B cell (primary cell): ENCODE measurements around the gene DSG4. TPM values are rescaled to one million over a fixed set of nuclear protein-coding genes. Genes with fewer than 3 reads are reported as not detected.

Experiments used
- ATAC-seq: fragments of 200-7000 bp; cut with Tn5 transposase; one replicate; pipeline ENCODE4 v1.10.0; 2021; ENCODE audit warnings: low read depth, mild to moderate bottlenecking, moderate number of reproducible peaks, moderate library complexity
- CTCF ChIA-PET: fragments of 350-600 bp; sonication (Branson Sonifier 250); formaldehyde crosslinking; loops from one replicate; lab custom pipeline; 2021; ENCODE audit warnings: antibody characterized with exemption, inconsistent platforms; lab: Charles Lee
- POLR2A ChIA-PET: fragments of 350-600 bp; sonication (Branson Sonifier 250); formaldehyde crosslinking; loops from one replicate; lab custom pipeline; 2021; ENCODE audit warnings: antibody characterized with exemption; lab: Charles Lee
- DNase-seq: peaks from one replicate; pipeline ENCODE4 v3.0.0; 2013
- H2AFZ ChIP-seq: 2 replicates; pipeline ENCODE4 v1.6.1; 2012; ENCODE audit warnings: mild to moderate bottlenecking, low read depth, low read length; ENCODE audit not compliant: insufficient read depth, poor library complexity, severe bottlenecking
- H3K27ac ChIP-seq, 2 donors: 1 replicate in 1 of 2; 2 replicates in 1 of 2; pipeline ENCODE4 v1.5.1; 2012 to 2013; ENCODE audit warnings: low read length in 2 of 2, mild to moderate bottlenecking in 2 of 2, moderate library complexity in 1 of 2
- H3K27me3 ChIP-seq, 4 experiments: fragments of 200-600 bp in 1 of 4; sonication (generic) in 1 of 4; replicated peaks in 1 of 4; 1 replicate in 2 of 4; 2 replicates in 2 of 4; pipeline versions ENCODE4 v1.6.1 to v1.7.0; 2013 to 2016; ENCODE audit warnings: low read length in 3 of 4, mild to moderate bottlenecking in 2 of 4, mixed read lengths in 1 of 4, moderate library complexity in 1 of 4; ENCODE audit not compliant: insufficient read depth in 4 of 4, control insufficient read depth in 3 of 4; ENCODE audit errors: control extremely low read depth in 1 of 4
- H3K36me3 ChIP-seq, 2 experiments: replicated peaks in 1 of 2; 1 replicate in 1 of 2; 2 replicates in 1 of 2; pipeline versions ENCODE4 v1.6.1 to v1.7.1; 2013; ENCODE audit warnings: low read length in 1 of 2; ENCODE audit not compliant: insufficient read depth in 2 of 2, control insufficient read depth in 1 of 2; ENCODE audit errors: control extremely low read depth in 1 of 2, extremely low read depth in 1 of 2
- H3K4me1 ChIP-seq, 2 donors: fragments of 200-600 bp in 1 of 2; sonication (generic) in 1 of 2; 1 replicate in 1 of 2; 2 replicates in 1 of 2; pipeline versions ENCODE4 v1.5.1 to v1.6.1; 2013 to 2017; ENCODE audit warnings: low read length in 2 of 2; ENCODE audit not compliant: control insufficient read depth in 2 of 2, insufficient read depth in 2 of 2
- H3K4me2 ChIP-seq: replicated peaks from 2 replicates; pipeline ENCODE3; 2012; ENCODE audit warnings: mild to moderate bottlenecking, low read depth, low read length; ENCODE audit not compliant: poor library complexity, severe bottlenecking
- H3K4me3 ChIP-seq, 5 experiments: fragments of 200-600 bp in 1 of 5; sonication (generic) in 1 of 5; 1 replicate in 3 of 5; 2 replicates in 2 of 5; pipeline versions ENCODE4 v1.5.1 to v1.7.0; 2011 to 2016; ENCODE audit warnings: low read length in 4 of 5, mild to moderate bottlenecking in 4 of 5, low read depth in 2 of 5, control low read depth in 1 of 5, moderate library complexity in 1 of 5; ENCODE audit not compliant: insufficient read depth in 1 of 5; ENCODE audit errors: control extremely low read depth in 1 of 5, extremely low read depth in 1 of 5
- H3K79me2 ChIP-seq: fragments of 200-600 bp; sonication (generic); one replicate; pipeline ENCODE4 v1.6.0; 2016; ENCODE audit warnings: low read length; ENCODE audit not compliant: control insufficient read depth, insufficient read depth
- H3K9ac ChIP-seq: fragments of 200-600 bp; sonication (generic); 2 replicates; pipeline ENCODE4 v1.6.1; 2017; ENCODE audit warnings: mild to moderate bottlenecking, low read length, moderate library complexity
- H3K9me3 ChIP-seq, 3 donors: one replicate each; pipeline versions ENCODE4 v1.6.1 to v1.7.1; 2013; ENCODE audit warnings: low read length in 2 of 3; ENCODE audit not compliant: control insufficient read depth in 2 of 3, insufficient read depth in 1 of 3; ENCODE audit errors: control extremely low read depth in 1 of 3
- H4K20me1 ChIP-seq: 2 replicates; pipeline ENCODE4 v1.6.0; 2012; ENCODE audit warnings: mild to moderate bottlenecking, low read length; ENCODE audit not compliant: insufficient read depth, control insufficient read depth, poor library complexity, severe bottlenecking
- H3K27ac Mint-ChIP-seq: one replicate; pipeline ENCODE4 v1.8.0; 2021; ENCODE audit warnings: mixed read lengths
- H3K27me3 Mint-ChIP-seq: one replicate; pipeline ENCODE4 v1.8.0; 2021; ENCODE audit warnings: mixed read lengths
- H3K4me1 Mint-ChIP-seq: one replicate; pipeline ENCODE4 v1.8.0; 2021; ENCODE audit warnings: mixed read lengths
- H3K4me3 Mint-ChIP-seq: one replicate; pipeline ENCODE4 v1.8.0; 2021; ENCODE audit warnings: mixed read lengths
- H3K9me3 Mint-ChIP-seq: one replicate; pipeline ENCODE4 v1.8.0; 2022; ENCODE audit warnings: mixed read lengths; ENCODE audit not compliant: insufficient read depth
- CTCF ChIP-seq: fragments of 200-600 bp; IDR thresholded peaks from one replicate; pipeline ENCODE4 v1.8.0; 2022; ENCODE audit warnings: antibody characterized with exemption, mild to moderate bottlenecking
- EZH2 ChIP-seq: IDR thresholded peaks from 2 replicates; pipeline ENCODE4 v1.6.1; 2012; ENCODE audit warnings: borderline replicate concordance, low read depth, mild to moderate bottlenecking, moderate library complexity, low read length; ENCODE audit not compliant: insufficient read depth, poor library complexity, severe bottlenecking
- WGBS: methylation state at CpG from one replicate; pipeline ENCODE4 v1.1.5; 2013; ENCODE audit warnings: missing lambda C conversion rate; ENCODE audit not compliant: insufficient coverage; 5-methylcytosine and 5-hydroxymethylcytosine counted together
- intact Hi-C: fragments of 100-400 bp; cut with micrococcal nuclease; formaldehyde crosslinking; loops from one replicate; pipeline ENCODE4 v1.10.0; 2022
- polyA plus RNA-seq: library from polyadenylated mRNA; depleted of rRNA; stranded (reverse); fragments of >200 nt; gene quantifications from 2 replicates; pipeline ENCODE4 v1.2.3, GENCODE V29; 2012
- total RNA-seq, 2 donors: library from RNA; stranded (reverse); fragments of 120-200 nt in 1 of 2; gene quantifications; 1 replicate in 1 of 2; 2 replicates in 1 of 2; pipeline versions ENCODE4 v1.2.3 to v1.2.4, GENCODE V29; 2013 to 2022

Gene DSG4
- total and polyA plus RNA-seq, 2 donors (not counting 1 experiment from before 2014, with no cell fraction given) = not detected

- H3K79me2 ChIP-seq = no peaks in the 10 kb centered on the region
- ChIA-PET POLR2A (no interaction called here), CTCF (no interaction called here)
- no peak overlapping the region for H2AFZ ChIP-seq
- no peaks in the 10 kb centered on the region for H3K4me1 ChIP-seq
- H3K27me3 ChIP-seq = no peaks in the 10 kb centered on the region
- H3K27ac Mint-ChIP-seq = no peak overlapping the region
- no peak overlapping the region for H3K9ac ChIP-seq
- no peaks in the 10 kb centered on the region for H3K9me3 ChIP-seq
- H3K27me3 Mint-ChIP-seq = no peaks in the 10 kb centered on the region
- H3K4me1 Mint-ChIP-seq = no peaks in the 10 kb centered on the region
- no peak overlapping the region for H3K4me3 ChIP-seq
- TF ChIP-seq CTCF = peak; percentile 14
- TF ChIP-seq EZH2 = no peak
- 0% methylated on average over 2 of the region's 7 CpGs for WGBS
- H4K20me1 ChIP-seq = no peaks in the 10 kb centered on the region
- no peak overlapping the region for H3K27ac ChIP-seq
- no peak overlapping the region for H3K4me2 ChIP-seq
- DNase-seq = no peak
- ATAC-seq = no peak
- no peaks in the 10 kb centered on the region for H3K36me3 ChIP-seq
- intact Hi-C loops = no loop called here
- no peaks in the 10 kb centered on the region for H3K9me3 Mint-ChIP-seq
- H3K4me3 Mint-ChIP-seq = no peak overlapping the region
These were observed 47.9 kb downstream of the DSG4 start for GRCh38 chr18:31424383-31424988.

- H3K9me3 Mint-ChIP-seq = no peaks in the 10 kb centered on the region
- Histone ChIP-seq H3K4me1 (no peaks in the 10 kb centered on the region), H3K27me3 (no peaks in the 10 kb centered on the region), H3K27ac (no peak overlapping the region), H4K20me1 (no peaks in the 10 kb centered on the region), H3K4me3 (no peak overlapping the region), H3K9ac (no peak overlapping the region), H3K79me2 (no peaks in the 10 kb centered on the region), H2AFZ (no peak overlapping the region), H3K36me3 (no peaks in the 10 kb centered on the region), H3K9me3 (no peaks in the 10 kb centered on the region), H3K4me2 (no peak overlapping the region)
- no peaks in the 10 kb centered on the region for H3K27me3 Mint-ChIP-seq
- intact Hi-C loops = no loop called here
- CTCF ChIA-PET = no interaction called here
- no peak overlapping the region for H3K27ac Mint-ChIP-seq
- TF ChIP-seq EZH2 (no peak), CTCF (no peak)
- no peaks in the 10 kb centered on the region for H3K4me1 Mint-ChIP-seq
- no peak overlapping the region for H3K4me3 Mint-ChIP-seq
- DNase-seq (no peak), ATAC-seq (no peak)
- POLR2A ChIA-PET = no interaction called here
- 80% methylated on average over 1 of the region's 2 CpGs for WGBS
These were observed 49.4 kb downstream of the DSG4 start for GRCh38 chr18:31426021-31426420.
